Activated CD4-positive, alpha-beta memory T cell treated with anti-CD3 and anti-CD28 coated beads, Interleukin-2, amount 10 ng/mL, durations not matched to agents 7 days and 5 days (primary cell): Measurements from ENCODE around the gene GFOD2. TPM values are rescaled to one million over a fixed set of nuclear protein-coding genes. Genes with fewer than 3 reads are reported as not detected.
A peak's percentile ranks its signal among the peaks of the same experiment; 100 is the strongest.

Experiments used
- CTCF ChIA-PET: fragments of 350-600 bp; sonication (Branson Sonifier 250); formaldehyde crosslinking; loops from one replicate; lab custom pipeline; 2021; ENCODE audit warnings: antibody characterized with exemption, inconsistent platforms; lab: Charles Lee
- POLR2A ChIA-PET: fragments of 350-600 bp; sonication (Branson Sonifier 250); formaldehyde crosslinking; loops from one replicate; lab custom pipeline; 2021; ENCODE audit warnings: antibody characterized with exemption; lab: Charles Lee
- DNase-seq: peaks from one replicate; pipeline ENCODE4 v3.0.0-alpha.2; 2020
- H3K27ac Mint-ChIP-seq: one replicate; pipeline ENCODE4 v1.8.0; 2021; ENCODE audit warnings: mild to moderate bottlenecking, mixed read lengths
- H3K27me3 Mint-ChIP-seq: one replicate; pipeline ENCODE4 v1.8.0; 2021; ENCODE audit warnings: mixed read lengths
- H3K36me3 Mint-ChIP-seq: one replicate; pipeline ENCODE4 v1.8.0; 2021; ENCODE audit warnings: low read depth, mixed read lengths
- H3K4me1 Mint-ChIP-seq: one replicate; pipeline ENCODE4 v1.8.0; 2021; ENCODE audit warnings: mixed read lengths
- H3K4me3 Mint-ChIP-seq: one replicate; pipeline ENCODE4 v1.8.0; 2021; ENCODE audit warnings: mild to moderate bottlenecking, mixed read lengths
- H3K9me3 Mint-ChIP-seq: one replicate; pipeline ENCODE4 v1.8.0; 2021; ENCODE audit warnings: mixed read lengths
- total RNA-seq, 2 experiments: library from RNA; stranded (reverse); gene quantifications; one replicate each; pipeline ENCODE4 v1.2.3, GENCODE V29; 2021

Gene GFOD2
- total RNA-seq, 2 experiments from 2014 or later, result 13.0 to 14.9 TPM

- POLR2A ChIA-PET, result interaction anchor here (1.0 to 2.4 kb wide), 2 partner anchors 9 to 114 kb away, joined by 3 to 16 read pairs; partner anchors contain the start of genes ACD and PARD6A
- no peak overlapping the region for H3K27ac Mint-ChIP-seq
Measured at GRCh38 chr16:67651039-67651438, 68.1 kb downstream of the GFOD2 start.

DNA sequence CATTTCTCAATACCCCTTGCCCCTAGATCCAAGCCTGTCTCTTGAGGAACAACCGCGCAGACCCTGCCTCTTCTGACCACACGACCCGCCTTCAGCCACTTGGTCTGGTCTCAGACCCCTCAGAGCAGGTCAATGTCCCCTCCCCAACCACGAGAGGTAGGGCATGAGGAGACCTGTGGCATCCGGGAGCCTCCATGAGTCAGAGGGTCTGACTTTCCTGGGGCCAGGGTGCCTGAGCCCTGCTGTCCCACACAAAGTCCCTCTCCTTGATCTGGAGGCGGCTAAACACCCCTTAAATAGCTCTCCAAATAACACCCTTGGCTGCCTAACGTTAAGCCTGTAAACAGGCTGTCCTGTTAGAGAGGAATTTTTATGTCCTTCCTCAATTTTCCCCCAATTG is 69.1 kb downstream of the GFOD2 start:
- H3K4me1 Mint-ChIP-seq, result peaks cover 25% of the 10 kb centered on the region
- DNase-seq, result no peak
- ChIA-PET POLR2A (interaction anchor here (2.4 kb wide), 1 partner anchor 10 kb away, joined by 16 read pairs; the partner anchor contains the start of genes ACD and PARD6A), CTCF (interaction anchor here (0.5 to 2.5 kb wide), 2 partner anchors 80 to 129 kb away, joined by 3 to 11 read pairs; no protein-coding TSS in a partner anchor)
- H3K9me3 Mint-ChIP-seq, result no peaks in the 10 kb centered on the region
- H3K27ac Mint-ChIP-seq, result no peak overlapping the region
- no peaks in the 10 kb centered on the region for H3K27me3 Mint-ChIP-seq
- no peak overlapping the region for H3K4me3 Mint-ChIP-seq
- peaks cover 59% of the 10 kb centered on the region for H3K36me3 Mint-ChIP-seq

More at GRCh38 chr16:67651039-67651438, 68.1 kb downstream of the GFOD2 start:
- DNase-seq, result no peak
- Mint-ChIP-seq H3K36me3 (peaks cover 63% of the 10 kb centered on the region), H3K4me1 (peaks cover 21% of the 10 kb centered on the region), H3K27me3 (no peaks in the 10 kb centered on the region), H3K4me3 (no peak overlapping the region), H3K9me3 (no peaks in the 10 kb centered on the region)
- CTCF ChIA-PET, result interaction anchor here (1.0 to 2.5 kb wide), 2 partner anchors 88 to 130 kb away, joined by 3 to 11 read pairs; no protein-coding TSS in a partner anchor

DNA sequence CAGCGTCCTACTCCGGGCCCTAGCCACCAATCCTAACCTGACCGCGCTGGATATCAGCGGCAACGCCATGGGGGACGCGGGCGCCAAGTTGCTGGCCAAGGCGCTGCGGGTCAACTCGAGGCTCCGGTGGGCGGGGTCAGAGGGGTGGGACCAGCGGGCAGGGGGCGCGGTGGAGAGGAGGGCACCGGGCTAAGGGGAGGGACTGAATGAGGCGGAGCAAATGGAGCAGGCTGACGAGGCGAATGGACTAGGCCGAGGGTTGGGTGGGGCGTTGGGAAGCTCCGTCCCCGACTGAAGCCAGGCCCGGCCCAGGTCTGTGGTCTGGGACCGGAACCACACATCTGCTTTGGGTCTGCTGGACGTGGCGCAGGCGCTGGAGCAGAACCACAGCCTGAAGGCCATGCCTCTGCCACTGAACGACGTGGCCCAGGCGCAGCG is 69.6 kb downstream of the GFOD2 start:
- CTCF ChIA-PET, result interaction anchor here (0.5 to 8.8 kb wide), 4 partner anchors 9 to 102 kb away, joined by 3 to 140 read pairs (median 4); no protein-coding TSS in a partner anchor
- Mint-ChIP-seq H3K4me3 (no peak overlapping the region), H3K27ac (no peak overlapping the region), H3K9me3 (no peaks in the 10 kb centered on the region), H3K27me3 (no peaks in the 10 kb centered on the region), H3K4me1 (peaks cover 27% of the 10 kb centered on the region), H3K36me3 (peaks cover 55% of the 10 kb centered on the region)
- no peak for DNase-seq
- POLR2A ChIA-PET, result interaction anchor here (6.4 kb wide), 1 partner anchor 9 kb away, joined by 109 read pairs; the partner anchor contains the start of genes ACD and PARD6A

GRCh38 chr16:67648764-67649407 is 70.2 kb downstream of the GFOD2 start:
- Mint-ChIP-seq H3K27ac (no peak overlapping the region), H3K9me3 (no peaks in the 10 kb centered on the region), H3K36me3 (peaks cover 51% of the 10 kb centered on the region), H3K4me3 (no peak overlapping the region), H3K4me1 (peaks cover 32% of the 10 kb centered on the region), H3K27me3 (no peaks in the 10 kb centered on the region)
- POLR2A ChIA-PET, result interaction anchor here (6.4 to 7.8 kb wide), 2 partner anchors 10 to 104 kb away, joined by 107 to 109 read pairs; partner anchors contain the start of genes ACD and PARD6A
- no peak for DNase-seq
- CTCF ChIA-PET, result interaction anchor here (1.5 to 8.8 kb wide), 3 partner anchors 10 to 101 kb away, joined by 3 to 140 read pairs (median 4); no protein-coding TSS in a partner anchor

- Mint-ChIP-seq H3K27me3 (no peaks in the 10 kb centered on the region), H3K9me3 (no peaks in the 10 kb centered on the region), H3K4me3 (no peak overlapping the region), H3K4me1 (peaks cover 33% of the 10 kb centered on the region), H3K27ac (no peak overlapping the region), H3K36me3 (peaks cover 49% of the 10 kb centered on the region)
- ChIA-PET CTCF (interaction anchor here (0.9 to 8.8 kb wide), 4 partner anchors 10 to 128 kb away, joined by 3 to 140 read pairs (median 4); no protein-coding TSS in a partner anchor), POLR2A (interaction anchor here (6.4 to 7.8 kb wide), 2 partner anchors 11 to 103 kb away, joined by 107 to 109 read pairs; partner anchors contain the start of genes ACD and PARD6A)
- DNase-seq, result no peak
Measured at GRCh38 chr16:67648088-67648763, 70.9 kb downstream of the GFOD2 start.

DNA sequence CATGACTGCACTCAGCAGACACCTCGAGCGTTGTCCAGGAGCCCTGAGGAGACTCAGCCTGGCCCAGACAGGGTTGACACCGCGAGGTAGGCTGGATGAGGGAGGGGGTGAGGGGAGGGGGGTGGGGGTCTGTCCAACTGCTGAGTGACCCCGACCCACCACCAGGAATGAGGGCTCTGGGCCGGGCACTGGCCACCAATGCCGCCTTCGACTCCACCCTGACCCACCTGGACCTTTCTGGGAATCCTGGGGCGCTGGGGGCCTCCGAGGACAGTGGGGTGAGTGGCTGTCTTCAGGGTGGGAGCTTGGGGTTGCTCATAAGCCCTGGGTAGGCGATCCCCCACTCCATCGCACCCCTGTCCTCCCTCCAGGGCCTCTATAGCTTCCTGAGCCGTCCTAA is 71.4 kb downstream of the GFOD2 start:
- ChIA-PET POLR2A (interaction anchor here (4.0 to 7.8 kb wide), 3 partner anchors 11 to 103 kb away, joined by 77 to 109 read pairs (median 107); partner anchors contain the start of genes ACD, CTCF and PARD6A), CTCF (interaction anchor here (0.9 to 8.8 kb wide), 3 partner anchors 11 to 127 kb away, joined by 4 to 140 read pairs (median 4); no protein-coding TSS in a partner anchor)
- H3K9me3 Mint-ChIP-seq, result no peaks in the 10 kb centered on the region
- peaks cover 33% of the 10 kb centered on the region for H3K4me1 Mint-ChIP-seq
- H3K27me3 Mint-ChIP-seq, result no peaks in the 10 kb centered on the region
- no peak overlapping the region for H3K4me3 Mint-ChIP-seq
- H3K27ac Mint-ChIP-seq, result no peak overlapping the region
- H3K36me3 Mint-ChIP-seq, result peaks cover 49% of the 10 kb centered on the region
- DNase-seq, result no peak

DNA sequence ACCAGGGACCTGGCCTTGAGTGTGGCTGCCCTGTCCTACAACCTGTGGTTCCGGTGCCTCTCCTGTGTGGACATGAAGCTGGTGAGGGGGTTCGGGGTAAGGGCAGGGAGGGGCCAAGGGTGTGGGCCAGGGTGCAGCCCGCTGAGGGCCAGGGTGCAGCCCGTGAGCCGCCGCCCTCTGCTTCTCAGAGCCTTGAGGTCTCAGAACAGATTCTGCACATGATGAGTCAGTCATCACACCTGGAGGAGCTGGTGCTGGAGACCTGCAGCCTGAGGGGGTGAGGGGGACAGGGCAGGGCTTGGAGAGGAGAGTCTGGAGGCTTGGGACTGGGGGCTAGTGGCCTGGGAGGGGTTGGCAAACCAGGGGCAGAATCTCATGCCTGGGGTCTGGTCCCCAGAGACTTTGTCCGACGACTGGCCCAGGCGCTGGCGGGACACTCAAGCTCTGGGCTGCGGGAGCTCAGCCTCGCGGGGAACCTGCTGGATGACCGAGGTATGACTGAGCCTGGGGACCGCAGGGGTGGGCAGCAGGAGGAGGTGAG is 71.9 kb downstream of the GFOD2 start:
- Mint-ChIP-seq H3K4me1 (peaks cover 33% of the 10 kb centered on the region), H3K27me3 (no peaks in the 10 kb centered on the region), H3K36me3 (peaks cover 47% of the 10 kb centered on the region), H3K4me3 (no peak overlapping the region), H3K27ac (peak overlapping the region; percentile 52), H3K9me3 (no peaks in the 10 kb centered on the region)
- no peak for DNase-seq
- ChIA-PET POLR2A (interaction anchor here (1.3 to 7.8 kb wide), 4 partner anchors 12 to 289 kb away, joined by 3 to 109 read pairs (median 92); partner anchors contain the start of genes ACD, CTCF and PARD6A), CTCF (interaction anchor here (0.9 to 8.8 kb wide), 3 partner anchors 16 to 127 kb away, joined by 4 to 140 read pairs (median 5); no protein-coding TSS in a partner anchor)

GRCh38 chr16:67645397-67646121 is 73.6 kb downstream of the GFOD2 start:
- peaks cover 29% of the 10 kb centered on the region for H3K4me1 Mint-ChIP-seq

GRCh38 chr16:67644038-67644437 is 75.1 kb downstream of the GFOD2 start:
- Mint-ChIP-seq H3K9me3 (no peaks in the 10 kb centered on the region), H3K4me3 (peak overlapping the region; percentile 67), H3K36me3 (peaks cover 22% of the 10 kb centered on the region), H3K27ac (peak overlapping the region; percentile 63), H3K4me1 (peaks cover 27% of the 10 kb centered on the region), H3K27me3 (no peaks in the 10 kb centered on the region)
- ChIA-PET CTCF (interaction anchor here (0.8 to 8.8 kb wide), 26 partner anchors 12 to 292 kb away, joined by 3 to 140 read pairs (median 8); partner anchors contain the start of genes ACD, ATP6V0D1, C16orf86 and CTCF), POLR2A (interaction anchor here (1.1 to 7.8 kb wide), 7 partner anchors 15 to 164 kb away, joined by 3 to 109 read pairs (median 19); partner anchors contain the start of genes ACD, CTCF and PARD6A)
- no peak for DNase-seq

More at GRCh38 chr16:67645397-67646121, 73.6 kb downstream of the GFOD2 start:
- Mint-ChIP-seq H3K9me3 (no peaks in the 10 kb centered on the region), H3K4me3 (peak overlapping the region; percentile 92), H3K36me3 (peaks cover 34% of the 10 kb centered on the region), H3K27me3 (no peaks in the 10 kb centered on the region), H3K27ac (peak overlapping the region; percentile 95)
- DNase-seq, result peak; percentile 47
- POLR2A ChIA-PET, result interaction anchor here (0.6 to 7.8 kb wide), 19 partner anchors 13 to 290 kb away, joined by 3 to 109 read pairs (median 4); partner anchors contain the start of genes ACD, ATP6V0D1, CTCF and EDC4
- CTCF ChIA-PET, result interaction anchor here (0.5 to 8.8 kb wide), 37 partner anchors 10 to 199 kb away, joined by 3 to 140 read pairs (median 6); partner anchors contain the start of genes ACD, ATP6V0D1, C16orf86 and CTCF

- POLR2A ChIA-PET, result interaction anchor here (1.3 to 7.8 kb wide), 4 partner anchors 16 to 121 kb away, joined by 3 to 107 read pairs (median 11); partner anchors contain the start of gene CTCF
- no peak overlapping the region for H3K4me3 Mint-ChIP-seq
- CTCF ChIA-PET, result interaction anchor here (0.9 to 8.8 kb wide), 6 partner anchors 80 to 161 kb away, joined by 3 to 140 read pairs (median 40); partner anchors contain the start of genes ATP6V0D1 and CTCF
- H3K9me3 Mint-ChIP-seq, result no peaks in the 10 kb centered on the region
- peaks cover 24% of the 10 kb centered on the region for H3K4me1 Mint-ChIP-seq
- no peaks in the 10 kb centered on the region for H3K27me3 Mint-ChIP-seq
- DNase-seq, result no peak
- peaks cover 30% of the 10 kb centered on the region for H3K36me3 Mint-ChIP-seq
- no peak overlapping the region for H3K27ac Mint-ChIP-seq
Measured at GRCh38 chr16:67641779-67642708, 77.1 kb downstream of the GFOD2 start.
